MCF 10A (cell line): ENCODE results near the gene TOGARAM2. TPM values are rescaled to one million over a fixed set of nuclear protein-coding genes. Genes with fewer than 3 reads are reported as not detected.

Experiments used
- BruUV-seq: library from RNA; stranded (reverse); fragments of 400-500 nt; replicated peaks from 2 replicates; lab custom pipeline; 2021; lab: Mats Ljungman, UMichigan
- CTCF ChIA-PET: fragments of 300-600 bp; sonication (Branson Sonifier 250); formaldehyde crosslinking; extraction: SDS; loops from one replicate; lab custom pipeline; 2021; ENCODE audit warnings: antibody characterized with exemption, inconsistent platforms; lab: Yijun Ruan, JAX
- POLR2A ChIA-PET: fragments of 300-600, 350-650 bp; sonication (Branson Sonifier 250); formaldehyde crosslinking; extraction: SDS; loops from one replicate; lab custom pipeline; 2020; ENCODE audit warnings: antibody characterized with exemption, inconsistent platforms; lab: Yijun Ruan, JAX
- DNase-seq: peaks from one replicate; pipeline ENCODE4 v3.0.0-alpha.2; 2018; ENCODE audit not compliant: unreplicated experiment
- H3K27ac Mint-ChIP-seq: one replicate; pipeline ENCODE4 v1.8.0; 2022; ENCODE audit warnings: mild to moderate bottlenecking, low read depth, mixed read lengths; ENCODE audit not compliant: unreplicated experiment
- H3K27me3 Mint-ChIP-seq: one replicate; pipeline ENCODE4 v1.8.0; 2022; ENCODE audit warnings: mixed read lengths; ENCODE audit not compliant: insufficient read depth, unreplicated experiment
- H3K36me3 Mint-ChIP-seq: one replicate; pipeline ENCODE4 v1.8.0; 2022; ENCODE audit warnings: mild to moderate bottlenecking, moderate library complexity, mixed read lengths; ENCODE audit not compliant: insufficient read depth, unreplicated experiment
- H3K4me1 Mint-ChIP-seq: one replicate; pipeline ENCODE4 v1.8.0; 2022; ENCODE audit warnings: mixed read lengths; ENCODE audit not compliant: insufficient read depth, unreplicated experiment
- H3K4me3 Mint-ChIP-seq: one replicate; pipeline ENCODE4 v1.8.0; 2022; ENCODE audit warnings: mild to moderate bottlenecking, moderate library complexity, mixed read lengths; ENCODE audit not compliant: unreplicated experiment
- H3K9me3 Mint-ChIP-seq: one replicate; pipeline ENCODE4 v1.8.0; 2022; ENCODE audit warnings: mixed read lengths; ENCODE audit not compliant: unreplicated experiment
- CTCF ChIP-seq: fragments of 200-600 bp; IDR thresholded peaks from one replicate; pipeline ENCODE4 v1.8.0; 2022; ENCODE audit warnings: antibody characterized with exemption, mild to moderate bottlenecking; ENCODE audit not compliant: unreplicated experiment
- intact Hi-C: fragments of 100-400 bp; cut with micrococcal nuclease; formaldehyde crosslinking; loops from 2 replicates; pipeline ENCODE4 v1.14.1; 2022
- total RNA-seq: library from RNA; stranded (reverse); gene quantifications from 2 replicates; pipeline ENCODE4 v1.2.3, GENCODE V29; 2022

The TOGARAM2 gene
- total RNA-seq, 1 experiment from 2014 or later, result 0.16 TPM

GRCh38 chr2:29035016-29035745 is 54.1 kb downstream of the TOGARAM2 start:
- BruUV-seq, result no TSS peak
- TF ChIP-seq CTCF, result no peak
- intact Hi-C loops, result no loop called here
- no peaks in the 10 kb centered on the region for H3K9me3 Mint-ChIP-seq
- H3K4me3 Mint-ChIP-seq, result no peak overlapping the region
- DNase-seq, result no peak
- POLR2A ChIA-PET, result interaction anchor here (1.9 kb wide), 1 partner anchor 29 kb away, joined by 5 read pairs; no protein-coding TSS in a partner anchor
- H3K36me3 Mint-ChIP-seq, result no peaks in the 10 kb centered on the region
- CTCF ChIA-PET, result interaction anchor here (0.6 to 1.9 kb wide), 4 partner anchors 9 to 991 kb away, joined by 3 to 7 read pairs (median 4); no protein-coding TSS in a partner anchor
- H3K27ac Mint-ChIP-seq, result no peak overlapping the region
- H3K4me1 Mint-ChIP-seq, result peaks cover 20% of the 10 kb centered on the region
- no peaks in the 10 kb centered on the region for H3K27me3 Mint-ChIP-seq

GRCh38 chr2:29039718-29040480 is 58.8 kb downstream of the TOGARAM2 start:
- TF ChIP-seq CTCF, result no peak
- no TSS peak for BruUV-seq
- Mint-ChIP-seq H3K27me3 (no peaks in the 10 kb centered on the region), H3K27ac (no peak overlapping the region), H3K4me1 (no peaks in the 10 kb centered on the region), H3K9me3 (no peaks in the 10 kb centered on the region), H3K36me3 (no peaks in the 10 kb centered on the region), H3K4me3 (no peak overlapping the region)
- ChIA-PET POLR2A (no interaction called here), CTCF (no interaction called here)
- intact Hi-C loops, result no loop called here
- DNase-seq, result no peak

- H3K36me3 Mint-ChIP-seq, result no peaks in the 10 kb centered on the region
- H3K27me3 Mint-ChIP-seq, result no peaks in the 10 kb centered on the region
- TF ChIP-seq CTCF, result no peak
- no peak overlapping the region for H3K4me3 Mint-ChIP-seq
- CTCF ChIA-PET, result interaction anchor here (1.8 kb wide), 1 partner anchor 16 kb away, joined by 4 read pairs; no protein-coding TSS in a partner anchor
- H3K4me1 Mint-ChIP-seq, result no peaks in the 10 kb centered on the region
- no TSS peak for BruUV-seq
- intact Hi-C loops, result no loop called here
- POLR2A ChIA-PET, result no interaction called here
- no peak for DNase-seq
- no peaks in the 10 kb centered on the region for H3K9me3 Mint-ChIP-seq
- no peak overlapping the region for H3K27ac Mint-ChIP-seq
Measured at GRCh38 chr2:29040552-29040951, 59.5 kb downstream of the TOGARAM2 start.

GRCh38 chr2:29041161-29041660 is 60.1 kb downstream of the TOGARAM2 start:
- no peak for TF ChIP-seq CTCF
- no peaks in the 10 kb centered on the region for H3K4me1 Mint-ChIP-seq
- H3K36me3 Mint-ChIP-seq, result no peaks in the 10 kb centered on the region
- intact Hi-C loops, result no loop called here
- ChIA-PET POLR2A (no interaction called here), CTCF (interaction anchor here (0.5 to 1.8 kb wide), 5 partner anchors 9 to 139 kb away, joined by 3 to 4 read pairs (median 3); no protein-coding TSS in a partner anchor)
- H3K4me3 Mint-ChIP-seq, result no peak overlapping the region
- no peaks in the 10 kb centered on the region for H3K9me3 Mint-ChIP-seq
- no TSS peak for BruUV-seq
- DNase-seq, result no peak
- H3K27me3 Mint-ChIP-seq, result no peaks in the 10 kb centered on the region
- no peak overlapping the region for H3K27ac Mint-ChIP-seq
